Epithelial cell of esophagus (primary cell): ENCODE results near the gene DGKI.

Experiments
- DNase-seq: peaks from one replicate; pipeline ENCODE4 v3.0.0; 2010; ENCODE audit warnings: low read depth
- H3K4me3 ChIP-seq: 2 replicates; pipeline ENCODE4 v1.5.1; 2011; ENCODE audit warnings: mild to moderate bottlenecking, low read length, control low read depth
- CTCF ChIP-seq: IDR thresholded peaks from 2 replicates; pipeline ENCODE4 v1.5.1; 2011; ENCODE audit warnings: low read depth, mild to moderate bottlenecking, low read length, control low read depth, inconsistent platforms; ENCODE audit not compliant: insufficient read depth; ENCODE audit errors: missing control alignments

Gene DGKI

GRCh38 chr7:137475966-137476365, 370.8 kb downstream of the DGKI start:
- no peak for TF ChIP-seq CTCF
- no peak overlapping the region for H3K4me3 ChIP-seq
- peak; percentile 62 for DNase-seq

- H3K4me3 ChIP-seq = no peak overlapping the region
- no peak for DNase-seq
- TF ChIP-seq CTCF = no peak
These were observed 372.2 kb downstream of the DGKI start for GRCh38 chr7:137474540-137475026.

- DNase-seq = no peak
- no peak overlapping the region for H3K4me3 ChIP-seq
- no peak for TF ChIP-seq CTCF
These were observed 375.6 kb downstream of the DGKI start for GRCh38 chr7:137471128-137471527.

GRCh38 chr7:137469858-137470257, 376.9 kb downstream of the DGKI start:
- H3K4me3 ChIP-seq = no peak overlapping the region
- DNase-seq = no peak
- no peak for TF ChIP-seq CTCF

- H3K4me3 ChIP-seq = no peak overlapping the region
- no peak for TF ChIP-seq CTCF
- no peak for DNase-seq
These were observed 377.5 kb downstream of the DGKI start for GRCh38 chr7:137469191-137469811.

- no peak for DNase-seq
- no peak overlapping the region for H3K4me3 ChIP-seq
- no peak for TF ChIP-seq CTCF
These were observed 383.9 kb downstream of the DGKI start for GRCh38 chr7:137462847-137463246.

- TF ChIP-seq CTCF = no peak
- peak; percentile 55 for DNase-seq
- no peak overlapping the region for H3K4me3 ChIP-seq
These were observed 384.6 kb downstream of the DGKI start for GRCh38 chr7:137462074-137462715.
